IPS-NIHi11 (cell line): ENCODE data around the gene KDM2A.

ENCODE experiments used
- DNase-seq: peaks from one replicate; pipeline ENCODE4 v3.0.0; 2012; ENCODE audit warnings: mixed read lengths, low spot score

Gene KDM2A

GRCh38 chr11:67118801-67119584, at the start of gene KDM2A:
Gene KDM2A, plus strand, starts transcription at chr11:67119263. Its CDS starts 2,054 bp downstream, at chr11:67121317.
- DNase-seq: peak; percentile 98

DNA sequence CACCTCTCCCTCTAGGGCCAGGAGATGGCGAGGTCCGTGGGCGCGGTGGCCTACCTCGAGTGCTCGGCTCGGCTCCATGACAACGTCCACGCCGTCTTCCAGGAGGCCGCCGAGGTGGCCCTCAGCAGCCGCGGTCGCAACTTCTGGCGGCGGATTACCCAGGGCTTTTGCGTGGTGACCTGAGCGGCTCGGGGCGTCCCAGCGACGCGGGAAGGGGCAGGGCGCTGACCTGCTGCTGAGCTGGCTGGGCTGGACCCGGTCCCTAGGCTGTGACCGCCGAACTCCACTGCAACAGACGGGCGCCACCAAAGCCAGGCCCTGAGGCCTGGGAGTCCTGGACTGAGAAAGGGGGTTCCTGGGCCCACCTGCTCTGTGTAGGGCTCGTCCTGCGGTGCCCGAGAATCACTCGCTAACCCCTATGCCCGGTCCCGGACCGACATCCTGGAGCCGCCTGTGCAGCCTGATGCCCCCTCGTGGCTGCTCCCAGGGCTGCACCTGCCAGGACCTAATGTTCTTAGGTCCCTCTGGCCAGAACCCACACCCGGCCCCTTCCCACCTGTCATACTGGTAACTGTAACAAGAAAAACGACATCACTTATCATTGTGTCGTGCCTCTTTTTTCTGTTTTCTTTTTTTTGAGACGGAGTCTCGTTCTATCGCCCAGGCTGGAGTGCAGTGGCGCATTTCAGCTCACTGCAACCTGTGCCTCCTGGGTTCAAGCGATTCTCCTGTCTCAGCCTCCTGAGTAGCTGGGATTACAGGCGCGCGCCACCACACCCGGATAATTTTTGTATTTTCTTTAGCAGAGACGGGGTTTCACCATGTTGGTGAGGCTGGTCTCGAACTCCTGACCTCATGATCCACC, 47.4 kb upstream of the KDM2A start:
- peak; percentile 99 for DNase-seq

DNA sequence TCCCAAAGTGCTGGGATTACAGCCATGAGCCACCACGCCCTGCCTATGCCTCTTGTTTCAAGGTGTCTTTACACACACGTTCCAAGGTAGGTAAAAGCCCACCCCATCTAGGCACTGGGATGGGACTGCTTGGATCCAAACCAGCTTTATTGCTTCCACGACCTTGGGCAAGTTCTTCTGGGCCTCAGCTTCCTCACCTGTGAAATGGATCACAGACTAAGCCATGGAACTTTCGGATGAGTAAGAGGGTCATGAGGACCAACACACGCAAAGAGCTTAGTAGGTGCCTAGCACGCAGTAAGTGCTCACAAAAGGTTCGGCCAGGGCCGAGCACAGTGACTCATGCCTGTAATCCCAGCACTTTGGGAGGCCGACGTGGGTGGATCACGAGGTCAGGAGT, 46.8 kb upstream of the KDM2A start:
- DNase-seq: no peak

DNA sequence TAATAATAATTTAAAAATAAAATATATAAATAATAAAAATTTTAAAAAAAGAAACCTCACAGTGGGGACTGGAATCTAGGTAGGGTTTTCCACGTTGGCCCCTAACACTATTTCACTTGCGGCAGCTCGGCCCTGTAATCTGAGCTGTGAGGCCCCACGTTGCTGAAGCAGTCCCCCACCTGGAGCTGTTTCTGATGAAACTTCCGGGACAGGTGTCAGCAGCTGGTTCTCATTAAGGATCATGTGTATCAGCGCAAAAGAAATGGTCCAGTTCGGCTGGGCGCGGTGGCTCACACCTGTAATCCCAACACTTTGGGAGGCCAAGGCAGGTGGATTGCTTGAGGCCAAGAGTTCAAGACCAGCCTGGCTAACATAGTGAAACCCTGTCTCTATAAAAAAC, 45.2 kb upstream of the KDM2A start:
- DNase-seq: no peak

GRCh38 chr11:67076202-67076601, 42.9 kb upstream of the KDM2A start:
- no peak for DNase-seq

DNA sequence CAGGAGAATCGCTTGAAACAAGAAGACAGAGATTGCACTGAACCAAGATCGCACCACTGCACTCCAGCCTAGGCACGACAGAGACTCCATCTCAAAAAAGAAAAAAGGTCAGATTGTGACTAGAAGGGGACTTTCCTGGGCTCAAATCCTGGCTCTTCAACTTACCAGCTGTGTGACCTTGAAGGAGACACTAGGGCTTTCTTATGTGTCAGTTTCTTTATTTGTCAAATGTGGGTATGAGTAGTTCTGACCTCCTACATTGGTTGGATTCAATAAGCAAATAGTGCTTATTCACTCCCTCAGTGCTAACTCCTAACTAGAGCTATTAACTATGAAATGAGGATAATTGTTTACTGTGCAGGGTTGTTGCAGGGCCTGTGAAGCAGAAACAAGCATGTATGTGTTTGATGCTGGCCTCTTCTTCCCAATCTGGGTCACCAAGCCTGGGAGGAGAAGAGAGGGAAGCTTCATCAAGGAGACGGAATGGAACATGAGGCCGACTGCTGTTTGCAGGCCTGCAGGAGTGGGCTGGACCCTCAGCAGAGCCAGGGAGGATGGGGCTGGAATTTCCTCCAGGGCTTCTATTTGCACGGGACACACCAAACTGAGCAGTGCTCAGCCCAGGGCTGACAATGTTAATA, 39.9 kb upstream of the KDM2A start:
- no peak for DNase-seq

- DNase-seq: peak; percentile 48
Observed at GRCh38 chr11:67082071-67082791, 36.8 kb upstream of the KDM2A start.

DNA sequence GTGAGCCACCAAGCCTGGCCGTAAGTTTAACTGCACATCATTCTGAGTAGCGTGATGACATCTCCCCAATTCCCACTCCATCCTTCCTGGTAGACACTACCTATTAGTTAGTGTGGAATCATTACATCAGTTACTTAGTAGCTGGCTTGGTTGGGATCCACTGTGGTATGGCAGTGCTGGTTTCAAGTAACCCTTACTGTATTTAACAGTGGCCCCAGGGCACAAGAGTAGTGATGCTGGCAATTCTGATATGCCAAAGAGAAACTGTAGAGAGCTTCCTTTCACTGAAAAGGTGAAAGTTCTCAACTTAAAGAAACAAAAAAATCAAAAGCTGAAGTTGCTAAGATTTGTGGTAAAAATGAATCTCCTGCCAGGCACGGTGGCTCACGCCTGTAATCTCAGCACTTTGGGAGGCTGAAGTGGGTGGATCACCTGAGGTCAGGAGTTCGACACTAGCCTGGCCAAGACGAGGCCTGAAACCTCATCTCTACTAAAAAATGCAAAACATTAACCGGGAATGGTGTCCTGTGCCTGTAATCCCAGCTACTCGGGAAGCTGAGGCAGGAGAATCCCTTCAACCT, 35.2 kb upstream of the KDM2A start:
- no peak for DNase-seq

GRCh38 chr11:67085617-67086016, 33.4 kb upstream of the KDM2A start:
- no peak for DNase-seq

- no peak for DNase-seq
Observed at GRCh38 chr11:67090717-67091116, 28.3 kb upstream of the KDM2A start.

- no peak for DNase-seq
Observed at GRCh38 chr11:67095214-67095507, 23.9 kb upstream of the KDM2A start.

DNA sequence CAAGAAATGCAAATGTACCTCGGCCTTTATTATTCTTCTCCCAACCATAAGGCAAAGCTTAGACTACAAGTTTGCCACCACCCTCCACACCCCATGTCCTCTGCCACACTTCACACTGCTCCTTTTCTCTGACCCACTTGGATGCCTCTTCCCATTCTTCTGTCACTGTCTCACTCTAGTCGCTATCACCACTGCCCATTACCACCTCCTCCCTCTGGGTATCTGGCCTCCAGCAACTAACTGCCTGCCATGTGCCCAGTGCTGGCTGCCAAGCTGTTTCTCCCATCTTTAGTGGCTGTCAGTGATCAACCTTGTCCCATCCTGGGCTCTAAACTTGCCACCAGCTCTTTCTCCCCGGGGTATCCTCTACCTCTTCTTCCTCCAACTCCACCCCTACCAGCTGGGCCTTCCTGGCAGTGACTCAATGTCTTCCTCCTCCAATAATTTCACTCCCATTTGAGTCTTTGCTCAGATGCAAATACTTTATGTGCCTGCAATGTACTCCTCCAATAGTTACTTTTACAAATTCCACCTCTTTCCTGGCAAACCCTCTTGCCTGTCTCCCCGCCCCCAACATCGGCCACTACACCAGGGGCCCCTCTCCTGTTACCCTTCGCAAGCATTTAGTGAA, 20.1 kb upstream of the KDM2A start:
- DNase-seq: no peak

- no peak for DNase-seq
Observed at GRCh38 chr11:67099831-67100324, 19.2 kb upstream of the KDM2A start.

DNA sequence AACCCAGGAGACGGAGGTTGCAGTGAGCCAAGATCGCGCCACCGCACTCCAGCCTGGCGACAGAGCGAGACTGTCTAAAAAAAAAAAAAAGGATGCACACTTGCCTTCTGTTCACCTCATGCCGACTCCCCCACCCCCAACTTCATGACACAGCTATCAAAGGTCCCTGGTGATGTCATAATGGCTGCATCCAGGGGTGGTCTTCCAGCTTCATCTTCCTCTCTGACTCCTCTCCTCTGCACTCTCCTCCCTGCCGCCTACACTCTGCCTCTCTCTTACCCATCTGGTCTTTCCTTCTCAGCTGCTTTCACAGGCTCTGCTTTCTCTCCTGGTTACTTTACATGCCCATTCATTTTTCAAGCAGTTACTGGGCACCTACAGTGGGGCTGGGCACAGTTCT, 16.4 kb upstream of the KDM2A start:
- no peak for DNase-seq

GRCh38 chr11:67105964-67106363, 13.1 kb upstream of the KDM2A start:
- DNase-seq: no peak

DNA sequence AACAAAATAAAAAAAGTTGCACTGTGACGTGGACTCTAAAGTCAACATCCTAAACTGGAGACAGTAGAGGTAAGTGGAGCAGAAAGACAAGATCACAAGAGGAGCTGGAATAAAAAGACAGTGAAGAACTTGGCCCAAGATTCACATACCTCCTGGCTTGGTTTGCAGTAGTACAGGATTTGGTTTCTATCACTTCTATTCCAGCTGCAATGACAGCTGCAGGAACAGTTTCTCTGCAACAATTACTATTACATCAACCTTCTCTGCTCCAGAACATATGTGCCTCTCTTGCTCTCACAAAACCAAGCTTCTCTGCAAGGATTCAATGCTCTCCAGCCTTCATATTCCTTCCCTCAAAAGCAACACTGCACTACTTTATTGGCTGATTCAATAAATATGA, 7.8 kb upstream of the KDM2A start:
- no peak for DNase-seq

DNA sequence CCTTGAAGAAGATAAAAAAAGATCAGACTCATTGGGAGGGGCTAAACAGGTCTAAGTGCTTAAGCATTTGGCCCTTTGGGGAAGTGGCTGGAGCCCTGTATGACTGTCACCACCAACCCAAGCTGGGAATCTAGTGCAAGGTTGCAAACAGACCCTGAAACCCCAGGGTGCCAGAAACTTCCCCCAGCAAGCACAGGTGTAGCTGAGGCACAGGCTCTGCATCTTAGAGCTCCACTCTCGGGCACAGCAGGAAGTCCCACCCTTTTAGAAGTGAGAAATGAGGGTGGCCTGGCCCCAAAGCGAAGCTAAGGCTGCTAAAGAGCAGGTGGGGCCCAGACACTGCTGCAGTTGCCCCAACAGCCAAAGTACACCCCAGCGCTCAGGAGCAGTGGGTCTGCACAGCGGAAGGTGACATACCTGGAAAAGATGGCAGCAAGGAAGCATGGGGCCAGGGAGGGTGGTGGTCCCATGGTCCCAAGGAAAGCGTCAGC, 5.8 kb upstream of the KDM2A start:
- DNase-seq: no peak

- no peak for DNase-seq
Observed at GRCh38 chr11:67114275-67114896, 4.7 kb upstream of the KDM2A start.

- no peak for DNase-seq
Observed at GRCh38 chr11:67116758-67117105, 2.3 kb upstream of the KDM2A start.

DNA sequence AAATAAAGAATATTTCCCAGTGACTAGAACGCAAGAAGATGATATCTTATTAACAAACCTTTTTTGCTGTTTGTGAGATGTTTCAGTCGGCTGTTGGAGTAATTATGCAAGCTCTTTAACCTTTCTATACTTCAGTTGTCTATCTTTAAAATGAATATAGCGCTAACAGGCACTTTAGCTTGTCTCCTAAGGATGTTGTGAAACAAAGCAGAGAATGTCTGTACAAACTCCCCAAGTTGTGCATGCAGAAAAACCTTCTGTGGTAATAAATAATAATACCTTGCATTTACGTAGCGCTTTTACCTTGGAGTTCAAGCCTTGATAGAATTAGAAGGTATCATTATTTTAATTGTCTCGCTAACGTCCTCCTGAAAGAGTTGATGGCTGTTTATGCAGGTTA, 1.9 kb upstream of the KDM2A start:
- DNase-seq: no peak

- peak; percentile 64 for DNase-seq
Observed at GRCh38 chr11:67117672-67118180, 1.3 kb upstream of the KDM2A start.
